Activated CD4-positive, alpha-beta T cell treated with anti-CD3 and anti-CD28 coated beads, Interleukin-2, amount 10 ng/mL, durations not matched to agents 24 days and 14 days (primary cell): ENCODE measurements around the gene SLC8A3. TPM values are rescaled to one million over a fixed set of nuclear protein-coding genes. Genes with fewer than 3 reads are reported as not detected.

ENCODE experiments used
- DNase-seq: peaks from one replicate; pipeline ENCODE4 v3.0.0; 2022
- H3K27ac Mint-ChIP-seq: one replicate; pipeline ENCODE4 v1.8.0; 2022; ENCODE audit warnings: mild to moderate bottlenecking, mixed read lengths
- H3K27me3 Mint-ChIP-seq: one replicate; pipeline ENCODE4 v1.8.0; 2022; ENCODE audit warnings: mixed read lengths
- H3K36me3 Mint-ChIP-seq: one replicate; pipeline ENCODE4 v1.8.0; 2022; ENCODE audit warnings: low read depth, mild to moderate bottlenecking, mixed read lengths
- H3K4me1 Mint-ChIP-seq: one replicate; pipeline ENCODE4 v1.8.0; 2021; ENCODE audit warnings: mixed read lengths
- H3K4me3 Mint-ChIP-seq: one replicate; pipeline ENCODE4 v1.8.0; 2022; ENCODE audit warnings: mild to moderate bottlenecking, moderate library complexity, mixed read lengths
- H3K9me3 Mint-ChIP-seq: one replicate; pipeline ENCODE4 v1.8.0; 2021; ENCODE audit warnings: mixed read lengths
- intact Hi-C: fragments of 100-400 bp; cut with micrococcal nuclease; formaldehyde crosslinking; loops from one replicate; pipeline ENCODE4 v1.15.1; 2023
- total RNA-seq: library from RNA; stranded (reverse); gene quantifications from 2 replicates; pipeline ENCODE4 v1.2.3, GENCODE V29; 2022

The SLC8A3 gene
- total RNA-seq, 1 donor from 2014 or later: 0.79 TPM

GRCh38 chr14:70029296-70030132 is 159.2 kb downstream of the SLC8A3 start:
- no peak for DNase-seq
- Mint-ChIP-seq H3K27me3 (no peaks in the 10 kb centered on the region), H3K4me3 (no peak overlapping the region), H3K9me3 (no peaks in the 10 kb centered on the region), H3K36me3 (no peaks in the 10 kb centered on the region), H3K27ac (no peak overlapping the region), H3K4me1 (no peaks in the 10 kb centered on the region)
- intact Hi-C loops: loop anchor here (2.0 to 5.0 kb wide), 3 partner anchors 152 to 442 kb away; partner anchors contain the start of gene SMOC1

DNA sequence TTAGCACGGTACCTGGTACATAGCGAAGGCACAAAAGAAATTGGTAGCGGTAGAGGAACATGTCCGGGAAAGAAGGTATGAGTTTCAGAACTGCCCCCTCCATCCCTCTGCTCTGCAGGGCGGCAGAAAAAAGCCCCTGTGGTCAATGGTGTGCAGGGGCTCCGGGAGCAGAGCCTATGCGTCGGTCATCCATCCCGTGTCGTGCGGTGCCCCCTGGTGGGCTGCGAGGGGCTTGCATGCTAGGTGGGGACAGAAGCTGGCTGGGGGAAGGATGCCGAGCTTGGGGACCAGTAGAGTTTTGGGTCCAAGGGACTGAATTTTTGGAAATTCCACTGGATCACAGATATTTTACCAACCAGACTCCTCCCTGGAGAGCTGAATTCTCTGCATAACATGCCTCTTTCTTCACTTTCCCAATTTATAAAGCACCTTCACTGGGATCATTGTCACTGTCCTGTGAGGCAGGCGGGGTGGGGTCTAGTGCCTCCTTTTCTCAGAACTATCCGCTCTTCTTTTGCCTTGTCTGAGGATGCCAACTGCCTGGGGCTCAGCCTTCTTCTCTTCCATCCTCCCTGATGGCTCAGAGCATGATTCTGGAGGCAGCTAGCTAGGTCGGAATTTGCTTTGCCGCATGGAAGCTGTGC is 160.8 kb downstream of the SLC8A3 start:
- H3K36me3 Mint-ChIP-seq: no peaks in the 10 kb centered on the region
- intact Hi-C loops: loop anchor here (1.0 to 5.0 kb wide), 4 partner anchors 151 to 441 kb away; partner anchors contain the start of gene SMOC1
- H3K4me1 Mint-ChIP-seq: no peaks in the 10 kb centered on the region
- DNase-seq: peak; percentile 91
- H3K27me3 Mint-ChIP-seq: no peaks in the 10 kb centered on the region
- no peak overlapping the region for H3K27ac Mint-ChIP-seq
- no peaks in the 10 kb centered on the region for H3K9me3 Mint-ChIP-seq
- H3K4me3 Mint-ChIP-seq: no peak overlapping the region

DNA sequence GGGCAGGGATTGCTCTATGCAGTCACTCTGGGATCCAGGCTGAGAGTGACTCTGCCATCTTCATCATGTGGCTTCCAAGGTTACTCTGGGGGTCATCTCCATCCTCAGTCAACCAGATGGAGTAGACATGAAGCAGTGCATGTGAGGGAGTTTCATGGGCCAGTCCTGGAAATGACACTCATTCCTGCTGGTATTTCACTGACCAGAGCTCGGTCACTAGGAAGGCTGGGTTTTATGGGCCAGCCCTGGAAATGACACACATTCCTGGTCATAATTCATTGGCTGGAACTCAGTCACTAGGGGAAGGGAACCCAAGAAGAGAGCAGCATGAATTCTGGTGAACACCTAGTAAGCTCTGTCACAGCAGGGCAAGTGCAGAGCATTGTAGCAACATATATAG is 164.9 kb downstream of the SLC8A3 start:
- Mint-ChIP-seq H3K27me3 (peaks cover 8% of the 10 kb centered on the region), H3K9me3 (no peaks in the 10 kb centered on the region)
- intact Hi-C loops: no loop called here

DNA sequence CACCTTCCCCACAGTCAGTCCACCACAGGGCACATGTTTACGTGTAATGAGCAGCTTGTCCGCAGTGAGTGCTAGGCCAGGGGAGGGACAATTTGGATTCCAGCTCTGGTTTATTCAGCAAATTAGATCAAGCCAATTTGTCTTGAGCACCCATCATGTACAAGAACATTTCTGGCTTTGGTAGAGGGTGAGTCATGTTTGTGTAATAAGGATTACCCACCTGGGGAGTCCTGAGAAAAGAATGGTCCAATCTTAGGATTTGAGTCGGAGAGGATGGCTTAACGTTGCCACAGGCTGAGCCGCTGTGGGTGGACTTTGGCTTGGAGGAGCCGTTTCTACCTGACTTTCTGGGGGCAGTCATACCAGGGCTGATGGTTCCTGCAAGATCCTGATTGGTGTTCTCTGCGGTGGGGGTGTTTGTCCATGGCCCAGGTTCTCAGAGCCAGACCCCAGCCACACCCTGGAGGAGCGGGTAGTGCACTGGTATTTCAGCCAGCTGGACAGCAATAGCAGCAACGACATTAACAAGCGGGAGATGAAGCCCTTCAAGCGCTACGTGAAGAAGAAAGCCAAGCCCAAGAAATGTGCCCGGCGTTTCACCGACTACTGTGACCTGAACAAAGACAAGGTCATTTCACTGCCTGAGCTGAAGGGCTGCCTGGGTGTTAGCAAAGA is 165.8 kb downstream of the SLC8A3 start:
- H3K36me3 Mint-ChIP-seq: no peaks in the 10 kb centered on the region
- H3K27me3 Mint-ChIP-seq: peaks cover 8% of the 10 kb centered on the region
- H3K4me1 Mint-ChIP-seq: peaks cover 16% of the 10 kb centered on the region
- no peak overlapping the region for H3K4me3 Mint-ChIP-seq
- H3K27ac Mint-ChIP-seq: no peak overlapping the region
- no peaks in the 10 kb centered on the region for H3K9me3 Mint-ChIP-seq
- no peak for DNase-seq
- intact Hi-C loops: no loop called here

More for the DNA sequence above, 164.9 kb downstream of the SLC8A3 start:
- Mint-ChIP-seq H3K36me3 (no peaks in the 10 kb centered on the region), H3K4me3 (no peak overlapping the region), H3K27ac (no peak overlapping the region), H3K4me1 (peaks cover 6% of the 10 kb centered on the region)
- no peak for DNase-seq

- Mint-ChIP-seq H3K4me3 (no peak overlapping the region), H3K27me3 (peaks cover 8% of the 10 kb centered on the region), H3K36me3 (no peaks in the 10 kb centered on the region), H3K27ac (no peak overlapping the region), H3K4me1 (peaks cover 18% of the 10 kb centered on the region), H3K9me3 (no peaks in the 10 kb centered on the region)
- intact Hi-C loops: no loop called here
- no peak for DNase-seq
These were observed 167.1 kb downstream of the SLC8A3 start for GRCh38 chr14:70021548-70022220.

DNA sequence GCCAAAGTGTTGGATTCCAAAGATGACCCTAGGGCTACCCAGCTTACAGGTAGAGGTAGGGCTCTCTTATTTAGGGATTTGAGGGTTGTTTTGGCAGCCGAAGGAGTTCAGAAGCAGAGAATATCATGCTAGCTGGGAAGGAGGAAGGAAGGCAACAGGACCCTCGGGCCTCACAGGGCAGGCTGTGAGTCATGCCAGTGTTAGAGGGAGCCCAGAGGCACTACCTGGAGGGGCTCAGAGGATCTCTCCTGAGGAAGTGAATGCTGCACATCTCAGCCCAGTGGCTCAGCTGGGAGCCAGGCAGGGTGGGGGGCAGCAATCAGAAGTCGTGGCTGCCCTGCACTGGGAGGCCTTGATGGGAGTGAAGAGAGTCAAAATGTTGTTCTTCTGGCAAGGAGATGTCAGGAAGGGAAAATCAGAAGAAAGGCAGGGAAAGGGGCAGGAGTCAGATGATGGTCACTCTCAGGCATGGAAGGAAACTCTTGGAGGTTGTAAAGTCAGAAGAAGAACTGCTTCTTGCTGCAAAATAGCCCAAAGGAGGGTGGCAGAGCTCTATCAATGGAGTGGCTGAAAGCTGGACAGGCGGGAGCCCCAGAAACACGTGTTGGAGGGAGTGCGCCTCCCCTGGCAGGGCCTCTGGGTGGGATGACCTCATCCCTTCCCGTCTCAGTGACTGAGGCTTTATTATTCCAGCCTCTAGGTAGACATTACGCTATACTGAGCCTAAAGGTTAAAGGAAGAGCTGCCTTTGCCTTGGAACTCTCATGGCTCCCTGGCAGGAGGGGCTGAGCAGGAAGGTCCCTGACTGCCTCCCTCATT is 168.2 kb downstream of the SLC8A3 start:
- no peaks in the 10 kb centered on the region for H3K9me3 Mint-ChIP-seq
- no peaks in the 10 kb centered on the region for H3K36me3 Mint-ChIP-seq
- peaks cover 8% of the 10 kb centered on the region for H3K27me3 Mint-ChIP-seq
- H3K27ac Mint-ChIP-seq: no peak overlapping the region
- intact Hi-C loops: no loop called here
- no peak for DNase-seq
- H3K4me1 Mint-ChIP-seq: peaks cover 18% of the 10 kb centered on the region
- H3K4me3 Mint-ChIP-seq: no peak overlapping the region

DNA sequence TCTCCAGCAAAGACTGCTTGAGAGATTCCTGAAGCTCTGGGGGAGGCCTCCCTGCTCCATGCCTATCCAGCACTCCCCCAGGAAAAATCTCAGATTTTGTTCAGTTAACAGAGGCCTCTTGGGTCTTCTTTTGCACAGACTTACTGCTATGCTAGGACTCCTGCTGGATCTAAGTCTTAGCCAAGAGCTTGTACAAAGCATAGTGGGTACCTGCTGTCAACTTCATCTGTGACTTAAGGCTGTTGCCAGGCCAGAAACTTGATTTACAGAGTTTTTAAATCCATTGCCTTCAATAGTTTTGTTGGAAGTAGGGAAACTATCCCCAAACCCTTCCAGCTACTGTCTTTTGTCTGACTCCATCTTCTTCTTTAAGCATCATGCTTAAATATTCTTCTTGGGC is 169.1 kb downstream of the SLC8A3 start:
- H3K4me1 Mint-ChIP-seq: peaks cover 18% of the 10 kb centered on the region
- H3K9me3 Mint-ChIP-seq: no peaks in the 10 kb centered on the region
- no peak overlapping the region for H3K4me3 Mint-ChIP-seq
- H3K27me3 Mint-ChIP-seq: peaks cover 9% of the 10 kb centered on the region
- no peak overlapping the region for H3K27ac Mint-ChIP-seq
- intact Hi-C loops: no loop called here
- no peak for DNase-seq
- H3K36me3 Mint-ChIP-seq: no peaks in the 10 kb centered on the region

DNA sequence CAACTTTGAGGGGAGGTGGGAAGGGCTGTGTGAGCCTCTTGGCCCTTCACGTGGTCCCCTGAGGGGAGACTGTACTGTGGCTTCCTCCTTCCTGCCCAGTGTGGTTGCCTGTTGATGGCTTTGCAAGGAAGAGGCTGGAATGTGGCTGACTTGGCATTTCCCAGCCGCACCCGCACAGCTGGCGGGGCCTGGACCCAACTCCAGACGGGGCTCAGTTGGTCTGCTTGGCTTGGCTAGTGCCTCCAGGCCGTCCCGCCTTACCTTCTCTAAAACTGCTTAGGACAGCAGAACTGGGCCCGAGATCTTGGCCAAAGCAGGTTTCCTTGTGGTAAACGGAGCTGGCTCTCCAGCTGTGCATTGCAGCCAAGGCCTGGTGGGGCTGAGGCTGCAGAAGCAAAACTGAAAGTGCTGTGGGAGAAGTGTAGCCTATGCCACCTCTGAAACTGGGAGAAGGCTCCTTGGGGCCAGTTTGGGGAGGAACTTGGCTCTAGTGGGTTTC is 170.0 kb downstream of the SLC8A3 start:
- peak; percentile 76 for DNase-seq
- H3K4me3 Mint-ChIP-seq: peak overlapping the region; percentile 10
- no peaks in the 10 kb centered on the region for H3K36me3 Mint-ChIP-seq
- H3K27me3 Mint-ChIP-seq: peaks cover 13% of the 10 kb centered on the region
- intact Hi-C loops: no loop called here
- H3K27ac Mint-ChIP-seq: no peak overlapping the region
- H3K9me3 Mint-ChIP-seq: no peaks in the 10 kb centered on the region
- peaks cover 18% of the 10 kb centered on the region for H3K4me1 Mint-ChIP-seq

DNA sequence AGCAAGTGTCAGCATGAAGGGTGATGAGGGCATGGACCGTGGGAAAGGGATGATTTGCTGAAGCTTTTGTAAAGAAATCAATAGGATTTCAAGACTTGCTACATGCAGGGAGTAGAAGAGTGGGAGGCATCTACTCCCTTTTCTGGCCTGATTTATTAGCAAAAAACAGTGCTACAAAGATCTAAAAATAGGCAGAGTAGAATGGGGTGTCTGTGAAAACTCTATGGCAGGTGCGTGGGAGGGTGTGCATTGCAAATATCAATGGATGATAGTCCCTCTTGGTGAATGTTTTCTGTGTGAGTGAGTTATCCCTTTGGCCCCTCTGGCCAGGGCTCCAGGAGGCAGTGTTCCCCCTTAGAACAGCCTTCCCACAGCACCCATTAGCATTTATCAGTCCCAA is 170.5 kb downstream of the SLC8A3 start:
- Mint-ChIP-seq H3K27ac (no peak overlapping the region), H3K27me3 (peaks cover 13% of the 10 kb centered on the region), H3K4me1 (peaks cover 18% of the 10 kb centered on the region), H3K9me3 (no peaks in the 10 kb centered on the region), H3K4me3 (no peak overlapping the region), H3K36me3 (no peaks in the 10 kb centered on the region)
- no peak for DNase-seq
- intact Hi-C loops: no loop called here

DNA sequence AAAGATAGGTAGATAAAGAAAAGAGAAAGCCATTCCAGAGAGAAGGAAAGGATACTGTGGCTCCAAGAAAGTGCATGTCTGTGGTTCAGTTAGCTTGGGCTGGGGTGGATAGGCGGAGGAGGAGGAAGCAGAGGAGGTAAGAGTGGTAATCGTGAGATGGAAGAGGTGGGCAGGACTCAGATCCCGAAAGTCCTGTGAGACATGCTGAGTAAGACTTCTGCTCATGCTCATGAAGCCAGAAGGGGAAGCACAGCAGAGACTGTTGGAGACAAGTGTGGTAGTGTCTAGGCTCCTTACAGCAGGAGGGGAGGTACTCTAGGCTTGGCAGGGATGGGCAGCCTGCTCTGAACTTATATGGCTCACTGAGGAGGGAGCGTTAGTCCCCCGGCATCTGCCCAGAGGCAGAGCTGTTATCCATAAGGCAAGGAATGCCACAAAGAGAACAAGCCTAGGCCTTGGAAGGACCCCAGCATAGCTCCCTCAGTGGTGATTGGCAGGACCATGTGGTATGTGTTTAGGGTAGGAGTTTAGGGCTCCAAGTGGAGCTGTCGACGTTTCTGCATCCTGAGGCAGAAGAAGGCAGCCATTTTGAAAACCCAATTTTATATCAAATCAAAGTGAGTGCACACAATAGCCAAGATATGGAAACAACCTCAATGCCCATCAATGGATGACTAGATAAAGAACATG is 174.2 kb downstream of the SLC8A3 start:
- intact Hi-C loops: no loop called here
- no peak for DNase-seq
- Mint-ChIP-seq H3K4me3 (no peak overlapping the region), H3K27ac (no peak overlapping the region), H3K36me3 (no peaks in the 10 kb centered on the region), H3K9me3 (no peaks in the 10 kb centered on the region), H3K27me3 (peaks cover 5% of the 10 kb centered on the region), H3K4me1 (peaks cover 17% of the 10 kb centered on the region)

- Mint-ChIP-seq H3K4me3 (no peak overlapping the region), H3K27me3 (peaks cover 5% of the 10 kb centered on the region), H3K4me1 (peaks cover 7% of the 10 kb centered on the region), H3K27ac (no peak overlapping the region), H3K9me3 (no peaks in the 10 kb centered on the region), H3K36me3 (no peaks in the 10 kb centered on the region)
- intact Hi-C loops: no loop called here
- peak; percentile 78 for DNase-seq
These were observed 175.4 kb downstream of the SLC8A3 start for GRCh38 chr14:70013271-70013873.

DNA sequence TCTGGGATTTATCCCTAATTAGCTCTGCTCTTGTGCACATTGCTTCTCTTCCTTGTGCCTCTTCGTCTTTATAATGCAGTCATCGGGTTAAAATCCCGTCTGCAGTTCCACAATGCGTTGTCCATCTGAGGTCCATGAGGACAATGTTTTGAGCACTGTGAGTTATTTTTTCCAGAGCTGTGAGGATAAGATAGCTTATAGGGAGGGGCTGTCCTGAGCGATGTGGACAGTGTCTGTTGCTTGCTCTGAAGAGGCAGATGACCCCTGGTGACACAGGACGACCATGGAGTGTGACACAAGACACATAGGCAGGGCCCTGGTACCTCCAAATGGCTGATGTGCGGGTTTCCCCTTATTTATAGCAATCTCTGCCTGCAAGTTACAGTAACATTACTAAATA is 177.0 kb downstream of the SLC8A3 start:
- Mint-ChIP-seq H3K36me3 (no peaks in the 10 kb centered on the region), H3K4me3 (no peak overlapping the region), H3K27me3 (peaks cover 5% of the 10 kb centered on the region), H3K9me3 (no peaks in the 10 kb centered on the region), H3K4me1 (no peaks in the 10 kb centered on the region), H3K27ac (no peak overlapping the region)
- intact Hi-C loops: no loop called here
- no peak for DNase-seq
